NCI-H226 (cell line): ENCODE results near the gene DCUN1D2.
"Not testable (repeated sequence)": the region's sequence is repeated elsewhere in the genome, so short reads cannot be mapped to it uniquely, and the experiment has no call there.

Source experiments
- DNase-seq: peaks from one replicate; pipeline ENCODE4 v3.0.0-alpha.2; 2015

Gene DCUN1D2

GRCh38 chr13:113461022-113461751, 29.3 kb downstream of the DCUN1D2 start:
- DNase-seq: no peak

GRCh38 chr13:113460599-113460998, 29.9 kb downstream of the DCUN1D2 start:
- no peak for DNase-seq

GRCh38 chr13:113460064-113460555, 30.4 kb downstream of the DCUN1D2 start:
- DNase-seq: no peak

- DNase-seq: no peak
Observed at GRCh38 chr13:113458253-113459065, 32.1 kb downstream of the DCUN1D2 start.

DNA sequence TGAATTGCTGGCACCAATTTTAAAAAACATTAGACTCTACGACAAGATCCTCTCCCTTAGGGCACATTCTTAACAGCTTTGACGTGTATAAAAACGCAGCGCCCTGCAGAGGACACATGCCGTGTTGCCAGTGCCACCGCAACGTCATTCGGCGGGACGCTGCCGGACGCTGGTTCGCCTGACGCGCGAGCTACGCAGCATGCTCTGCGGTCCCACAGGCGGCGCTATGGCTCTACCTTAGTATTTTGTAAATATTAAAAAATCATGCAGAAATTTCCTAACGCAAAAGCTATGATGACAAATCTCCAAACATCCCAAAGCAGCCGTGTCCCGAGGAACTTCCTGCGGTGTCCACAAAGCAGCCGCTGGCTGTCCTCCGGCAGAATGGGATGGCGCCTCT, 33.0 kb downstream of the DCUN1D2 start:
- DNase-seq: no peak

- DNase-seq: no peak
Observed at GRCh38 chr13:113456116-113456702, 34.3 kb downstream of the DCUN1D2 start.

DNA sequence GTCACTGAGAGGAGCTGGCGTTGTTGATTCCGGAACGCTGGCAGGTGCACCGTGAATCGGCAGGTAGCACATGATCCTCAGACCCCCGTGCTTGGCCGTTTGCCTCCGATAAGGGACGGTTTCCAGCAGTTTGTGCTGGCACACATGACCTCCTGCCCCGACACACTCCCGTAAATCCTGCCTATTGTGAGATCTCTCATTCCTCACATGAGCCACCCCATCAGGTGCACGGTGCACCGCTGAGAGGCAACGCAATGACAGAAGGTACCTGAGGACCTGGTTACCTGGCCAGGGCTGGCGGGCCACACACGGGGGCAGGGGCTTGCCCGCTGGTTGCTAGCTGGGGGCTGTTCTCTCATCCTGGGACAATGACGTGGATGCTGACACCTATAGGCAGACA, 35.1 kb downstream of the DCUN1D2 start:
- DNase-seq: no peak

DNA sequence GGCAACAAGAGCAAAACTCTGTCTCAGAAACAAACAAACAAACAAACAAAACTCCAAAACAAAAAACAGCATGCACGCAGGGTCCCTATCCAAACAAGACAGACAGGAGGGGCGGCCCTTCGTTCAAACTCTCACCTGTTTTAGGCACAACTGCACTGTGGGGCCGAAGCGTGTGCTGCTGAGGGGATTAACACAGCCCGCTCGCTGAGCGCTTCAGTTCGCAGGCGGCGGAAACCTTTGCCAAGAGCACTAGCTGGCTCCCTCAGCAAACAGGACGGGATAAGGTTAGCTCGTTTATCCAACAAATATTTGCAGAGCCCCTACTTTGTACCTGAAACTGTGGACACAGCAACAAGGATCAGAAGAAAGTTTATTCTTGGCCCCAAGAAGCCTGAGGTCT, 35.6 kb downstream of the DCUN1D2 start:
- DNase-seq: no peak

GRCh38 chr13:113452942-113453901, 37.3 kb downstream of the DCUN1D2 start, which contains the start of gene ADPRHL1:
Gene ADPRHL1, minus strand, starts transcription at chr13:113453488. Its CDS starts 51 bp downstream, at chr13:113453437.
- no peak for DNase-seq

GRCh38 chr13:113452466-113452865, 38.0 kb downstream of the DCUN1D2 start:
- DNase-seq: no peak

DNA sequence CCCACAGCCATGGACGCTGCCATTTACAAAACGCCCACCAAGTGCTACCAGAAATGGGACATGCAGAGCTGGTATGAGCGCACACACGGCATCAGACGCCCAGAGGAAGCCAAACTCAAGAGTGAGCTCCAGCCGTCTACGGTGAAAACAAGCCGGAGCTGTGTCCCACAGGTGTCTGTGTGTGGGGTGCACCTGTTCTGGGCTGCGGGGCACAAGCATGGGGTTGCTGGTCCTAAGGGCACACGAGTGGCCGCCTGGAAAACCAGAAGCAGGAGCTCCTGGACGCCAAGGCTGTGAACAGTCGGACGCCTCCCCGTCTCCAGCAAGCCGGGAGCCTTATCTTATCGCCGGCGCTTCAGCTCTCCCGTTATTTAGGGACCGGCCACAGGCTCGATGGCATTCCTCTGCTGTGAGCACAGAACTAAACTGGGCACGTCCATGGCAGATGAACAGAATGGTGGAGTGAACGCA, 38.5 kb downstream of the DCUN1D2 start:
- DNase-seq: no peak

GRCh38 chr13:113450861-113451620, 39.5 kb downstream of the DCUN1D2 start:
- not testable (repeated sequence) for DNase-seq

DNA sequence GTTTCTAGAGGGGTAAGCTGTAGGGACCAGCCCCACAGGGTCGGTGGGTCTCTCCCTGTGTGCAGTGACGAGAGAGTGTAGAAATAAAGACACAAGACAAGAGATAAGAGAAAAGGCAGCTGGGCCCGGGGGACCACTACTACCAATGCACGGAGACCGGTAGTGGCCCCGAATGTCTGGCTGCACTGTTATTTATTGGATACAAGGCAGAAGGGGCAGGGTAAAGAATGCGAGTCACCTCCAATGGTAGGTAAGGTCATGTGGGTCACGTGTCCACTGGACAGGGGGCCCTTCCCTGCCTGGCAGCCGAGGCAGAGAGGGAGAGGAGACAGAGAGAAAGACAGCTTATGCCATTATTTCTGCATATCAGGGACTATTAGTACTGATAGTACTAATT, 40.2 kb downstream of the DCUN1D2 start:
- not testable (repeated sequence) for DNase-seq

DNA sequence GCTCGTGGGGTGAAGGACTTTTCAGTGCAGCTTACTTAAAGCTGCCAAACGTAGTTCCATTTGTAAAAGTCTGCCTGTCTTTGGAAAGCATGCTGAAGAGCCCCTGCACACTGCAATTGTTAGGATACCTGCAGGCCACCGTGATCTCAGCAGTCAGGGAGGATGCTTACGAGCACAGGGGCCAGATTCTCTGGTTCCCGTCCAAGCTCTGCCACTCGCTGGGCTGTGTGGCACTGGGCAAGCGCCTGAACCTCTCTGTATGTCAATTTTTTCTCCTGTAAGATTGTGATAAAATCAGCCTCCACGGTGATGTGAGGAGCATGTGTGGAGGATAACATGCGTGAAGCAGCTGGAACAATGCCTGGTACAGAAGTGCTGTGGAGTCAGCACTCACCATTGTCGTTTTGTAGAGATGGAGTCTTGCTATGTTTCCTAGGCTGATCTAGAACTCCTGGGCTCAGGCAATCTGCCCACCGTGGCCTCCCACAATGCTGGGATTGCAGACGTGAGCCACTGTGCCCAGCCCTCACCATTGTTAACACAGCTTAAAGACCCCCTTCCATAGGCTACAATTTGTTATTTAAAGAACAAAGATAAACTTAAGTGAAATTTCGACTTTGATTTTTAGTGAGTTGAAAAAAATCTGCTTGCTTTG, 40.7 kb downstream of the DCUN1D2 start:
- no peak for DNase-seq

GRCh38 chr13:113448885-113449692, 41.4 kb downstream of the DCUN1D2 start:
- peak; percentile 99 for DNase-seq

DNA sequence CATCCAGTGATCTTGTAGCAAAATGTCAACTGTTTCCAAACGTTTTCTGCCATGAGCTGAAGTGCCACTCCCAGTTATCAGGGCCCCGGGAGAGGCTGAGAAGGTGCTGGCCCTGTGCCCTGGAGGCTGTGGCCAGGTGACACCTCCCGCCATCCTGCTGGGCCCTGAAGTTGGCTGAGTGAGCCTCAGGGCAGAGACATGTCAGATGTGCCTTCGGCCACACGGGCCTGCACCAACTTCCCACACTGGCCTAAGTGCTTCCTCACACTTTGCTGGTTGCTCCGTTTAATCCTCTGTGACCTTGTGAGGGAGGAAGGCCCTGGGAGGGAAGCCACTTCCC, 42.0 kb downstream of the DCUN1D2 start:
- DNase-seq: no peak

DNA sequence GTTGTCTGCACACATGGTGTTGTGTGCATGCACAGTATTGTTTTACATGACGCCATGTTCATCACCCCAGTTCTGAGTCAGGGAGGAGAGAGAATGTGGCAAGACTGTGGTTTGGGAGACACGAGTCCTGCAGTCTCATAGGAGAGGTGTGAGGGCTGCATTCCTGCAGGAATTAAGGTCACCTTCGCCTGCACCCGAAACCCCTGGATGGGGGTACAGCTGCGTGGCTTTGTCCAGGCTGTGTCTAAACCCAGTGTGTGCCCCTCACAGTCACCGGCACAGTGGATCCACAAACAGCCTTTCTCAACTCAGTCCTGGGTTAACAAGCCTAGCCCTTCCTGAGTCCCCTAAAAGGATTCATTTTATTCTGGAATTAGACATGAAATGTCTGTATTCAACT, 42.9 kb downstream of the DCUN1D2 start:
- no peak for DNase-seq

DNA sequence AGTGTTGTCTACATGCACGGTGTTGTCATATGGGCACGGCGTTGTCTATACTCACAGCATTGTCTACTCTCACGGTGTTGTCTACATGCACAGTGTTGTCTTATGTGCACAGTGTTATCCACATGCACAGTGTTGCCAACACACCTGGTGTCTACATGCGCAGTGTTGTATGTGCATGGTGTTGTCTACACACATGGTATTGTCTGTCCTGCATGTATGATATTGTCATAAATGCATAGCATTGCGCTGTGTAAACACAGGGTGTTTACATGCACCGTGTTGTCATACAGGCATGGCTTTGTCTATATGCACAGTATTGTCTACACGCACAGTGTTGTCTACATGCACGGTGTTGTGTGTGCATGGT, 44.0 kb downstream of the DCUN1D2 start:
- no peak for DNase-seq

GRCh38 chr13:113445791-113446487, 44.6 kb downstream of the DCUN1D2 start:
- DNase-seq: no peak

DNA sequence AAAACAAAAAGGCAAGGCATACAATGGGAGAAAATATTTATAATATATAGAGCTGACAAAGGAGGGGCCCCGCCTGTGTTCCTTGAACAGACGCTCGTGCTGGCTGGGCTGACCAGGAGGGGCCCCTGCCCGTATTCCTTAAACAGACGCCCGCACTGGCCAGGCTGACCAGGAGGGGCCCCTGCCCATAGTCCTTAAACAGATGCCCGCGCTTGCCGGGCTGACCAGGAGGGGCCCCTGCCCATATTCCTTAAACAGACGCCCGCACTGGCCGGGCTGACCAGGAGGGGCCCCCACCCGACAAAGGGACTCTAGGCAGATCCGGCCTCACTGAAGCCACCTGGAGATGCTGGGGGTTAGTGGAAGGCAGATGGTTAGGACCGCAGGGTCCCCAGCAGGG, 46.5 kb downstream of the DCUN1D2 start:
- DNase-seq: no peak
